ENCODE data around the gene B3GNT2. TPM values are rescaled to one million over a fixed set of nuclear protein-coding genes. Genes with fewer than 3 reads are reported as not detected.

Gene B3GNT2
- total RNA-seq, 3 donors from 2014 or later = 27.1 to 44.6 (median 30.0) TPM

- Histone ChIP-seq H3K36me3 (ENCODE audit: low read depth) (no peaks in the 10 kb centered on the region), H3K9me3 (no peaks in the 10 kb centered on the region), H3K4me3 (no peak overlapping the region), H3K4me1 (ENCODE audit: low read depth) (no peaks in the 10 kb centered on the region)
- ATAC-seq (no peak), DNase-seq (no peak)
- intact Hi-C loops (cut with DNase I, micrococcal nuclease) = no loop called here
- TF ChIP-seq CTCF (IDR thresholded peaks at IDR 0.05) = no peak
These were observed 35.6 kb downstream of the B3GNT2 start for GRCh38 chr2:62231541-62231940.

GRCh38 chr2:62234755-62235655 lies 39.1 kb downstream of the B3GNT2 start:
- ATAC-seq (no peak), DNase-seq (no peak)
- intact Hi-C loops (cut with DNase I, micrococcal nuclease) = no loop called here
- no peaks in the 10 kb centered on the region for H3K4me1 ChIP-seq (ENCODE audit: low read depth)
- no peak overlapping the region for H3K4me3 ChIP-seq
- H3K9me3 ChIP-seq = no peaks in the 10 kb centered on the region
- no peak for TF ChIP-seq CTCF (IDR thresholded peaks at IDR 0.05)
- no peaks in the 10 kb centered on the region for H3K36me3 ChIP-seq (ENCODE audit: low read depth)

GRCh38 chr2:62236499-62236898 lies 40.6 kb downstream of the B3GNT2 start:
- H3K36me3 ChIP-seq (ENCODE audit: low read depth) = no peaks in the 10 kb centered on the region
- no peak for TF ChIP-seq CTCF (IDR thresholded peaks at IDR 0.05)
- H3K4me1 ChIP-seq (ENCODE audit: low read depth) = no peaks in the 10 kb centered on the region
- ATAC-seq (no peak), DNase-seq (no peak)
- intact Hi-C loops (cut with DNase I, micrococcal nuclease) = no loop called here
- no peak overlapping the region for H3K4me3 ChIP-seq
- no peaks in the 10 kb centered on the region for H3K9me3 ChIP-seq

GRCh38 chr2:62238236-62238635 lies 42.3 kb downstream of the B3GNT2 start:
- H3K9me3 ChIP-seq = no peaks in the 10 kb centered on the region
- ATAC-seq = no peak
- intact Hi-C loops (cut with DNase I, micrococcal nuclease) = no loop called here
- H3K4me3 ChIP-seq = no peak overlapping the region
- TF ChIP-seq CTCF (IDR thresholded peaks at IDR 0.05) = no peak
- no peaks in the 10 kb centered on the region for H3K4me1 ChIP-seq (ENCODE audit: low read depth)
- H3K36me3 ChIP-seq (ENCODE audit: low read depth) = no peaks in the 10 kb centered on the region
- no peak for DNase-seq

- Histone ChIP-seq H3K4me3 (no peak overlapping the region), H3K4me1 (ENCODE audit: low read depth) (no peaks in the 10 kb centered on the region), H3K36me3 (ENCODE audit: low read depth) (no peaks in the 10 kb centered on the region), H3K9me3 (no peaks in the 10 kb centered on the region)
- ATAC-seq = no peak
- intact Hi-C loops (cut with DNase I, micrococcal nuclease) = no loop called here
- no peak for TF ChIP-seq CTCF (IDR thresholded peaks at IDR 0.05)
- no peak for DNase-seq
These were observed 44.6 kb downstream of the B3GNT2 start for GRCh38 chr2:62240546-62240945.

Measured in mucosa of descending colon (tissue), 3 donors.